Lung (tissue), 12 donors: ENCODE data around the gene TTLL3. TPM values are rescaled to one million over a fixed set of nuclear protein-coding genes. Genes with fewer than 3 reads are reported as not detected.
A peak's percentile ranks its signal among the peaks of the same experiment; 100 is the strongest.

Experiments
- ATAC-seq: fragments of 200-7000 bp; cut with Tn5 transposase; one replicate; pipeline ENCODE4 v1.9.1; 2020; ENCODE audit warnings: moderate number of reproducible peaks; ENCODE audit not compliant: insufficient read depth, low FRiP score
- DNase-seq, 3 donors: peaks; one replicate each; pipeline ENCODE4 v3.0.0-alpha.2; 2013 to 2017
- H3K27ac ChIP-seq, 2 donors: one replicate each; pipeline ENCODE4 v1.5.1; 2013; ENCODE audit warnings: mild to moderate bottlenecking in 2 of 2, moderate library complexity in 2 of 2, control low read depth in 1 of 2, inconsistent platforms in 1 of 2, low read depth in 1 of 2, low read length in 1 of 2
- H3K27me3 ChIP-seq, 3 donors: one replicate each; pipeline ENCODE4 v1.5.1; 2013; ENCODE audit warnings: low read length in 2 of 3; ENCODE audit not compliant: control insufficient read depth in 3 of 3, insufficient read depth in 3 of 3
- H3K36me3 ChIP-seq, 4 donors: one replicate each; pipeline ENCODE4 v1.5.1; 2013; ENCODE audit warnings: low read length in 4 of 4, mild to moderate bottlenecking in 1 of 4, moderate library complexity in 1 of 4; ENCODE audit not compliant: control insufficient read depth in 4 of 4, insufficient read depth in 4 of 4
- H3K4me1 ChIP-seq, 5 donors: one replicate each; pipeline ENCODE4 v1.5.1; 2013; ENCODE audit warnings: low read length in 5 of 5, mild to moderate bottlenecking in 2 of 5, moderate library complexity in 1 of 5; ENCODE audit not compliant: control insufficient read depth in 5 of 5, insufficient read depth in 5 of 5
- H3K4me3 ChIP-seq: one replicate; pipeline ENCODE4 v1.5.1; 2013; ENCODE audit warnings: mild to moderate bottlenecking, control low read depth, moderate library complexity
- H3K9ac ChIP-seq, 2 donors: one replicate each; pipeline ENCODE4 v1.5.1; 2013; ENCODE audit warnings: low read length in 2 of 2, control low read depth in 1 of 2; ENCODE audit not compliant: insufficient read depth in 1 of 2
- H3K9me3 ChIP-seq, 4 donors: one replicate each; pipeline ENCODE4 v1.5.1; 2013; ENCODE audit warnings: low read length in 3 of 4, mild to moderate bottlenecking in 1 of 4, moderate library complexity in 1 of 4; ENCODE audit not compliant: control insufficient read depth in 4 of 4, insufficient read depth in 3 of 4
- CTCF ChIP-seq: IDR thresholded peaks from 2 replicates; pipeline ENCODE4 v1.5.1; 2012; ENCODE audit warnings: mild to moderate bottlenecking; ENCODE audit errors: control extremely low read depth, extremely low read depth
- WGBS, 2 donors: extraction: QIAGEN DNeasy Blood & Tissue Kit; methylation state at CpG; one replicate each; pipeline ENCODE4 v1.1.7; 2013; 5-methylcytosine and 5-hydroxymethylcytosine counted together
- polyA plus RNA-seq, 2 donors: library from polyadenylated mRNA; stranded (reverse); fragments of 200-250 nt; gene quantifications; one replicate each; pipeline ENCODE4 v1.2.1, GENCODE V29; 2013
- total RNA-seq, 2 donors: library from RNA; depleted of rRNA in 1 of 2; stranded (reverse); fragments of >200 nt in 1 of 2; gene quantifications; one replicate each; pipeline ENCODE4 v1.2.1, GENCODE V29; 2014 to 2021
- donor health status: control.
- donor health status: control.
- donor health status: Bipolar disorder and iron deficiency.
- donor health status: healthy.
- donor health status: DM: yes; HTN: yes; CAD: no.

The TTLL3 gene
- total and polyA plus RNA-seq, 4 donors, result 28.4 to 82.3 (median 37.5) TPM

- ATAC-seq (no peak), DNase-seq (no peak)
- no peak overlapping the region for H3K4me3 ChIP-seq
- no peak for TF ChIP-seq CTCF
- H3K36me3 ChIP-seq, result peaks cover 0 to 11% (median 4%) of the 10 kb centered on the region in 4 donors
- no peaks in the 10 kb centered on the region for H3K27me3 ChIP-seq
- H3K9me3 ChIP-seq, result no peaks in the 10 kb centered on the region
- no peaks in the 10 kb centered on the region for H3K4me1 ChIP-seq
- 81 to 95% methylated on average over 6 to 7 of the region's 7 CpGs for WGBS, 2 donors
- no peak overlapping the region for H3K27ac ChIP-seq
- no peak overlapping the region for H3K9ac ChIP-seq
These were observed 8.7 kb downstream of the TTLL3 start for GRCh38 chr3:9818666-9819335.

DNA sequence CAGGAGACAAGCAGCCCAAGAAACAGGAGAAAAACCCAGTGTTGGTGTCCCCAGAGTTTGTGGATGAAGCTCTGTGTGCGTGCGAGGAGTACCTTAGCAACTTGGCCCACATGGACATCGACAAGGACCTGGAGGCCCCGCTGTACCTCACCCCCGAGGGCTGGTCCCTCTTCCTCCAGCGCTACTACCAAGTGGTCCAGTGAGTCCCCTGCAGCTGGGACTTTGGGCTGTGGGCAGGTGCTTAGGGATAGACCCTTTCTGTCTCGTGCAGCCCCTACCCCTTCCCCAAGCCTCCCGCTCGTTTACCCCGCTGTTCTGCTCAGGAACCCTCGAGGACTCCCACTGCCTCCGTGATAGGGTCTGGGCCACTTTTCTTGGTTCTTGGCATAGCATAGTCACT lies 10.5 kb downstream of the TTLL3 start:
- H3K4me1 ChIP-seq, result no peaks in the 10 kb centered on the region
- WGBS, 2 donors, result 88 to 92% methylated on average over 12 of the region's 12 CpGs
- no peak overlapping the region for H3K9ac ChIP-seq
- TF ChIP-seq CTCF, result no peak
- H3K36me3 ChIP-seq, result peaks cover 0 to 11% (median 4%) of the 10 kb centered on the region in 4 donors
- no peak overlapping the region for H3K4me3 ChIP-seq
- H3K27me3 ChIP-seq, result no peaks in the 10 kb centered on the region
- H3K9me3 ChIP-seq, result no peaks in the 10 kb centered on the region
- DNase-seq, result no peak
- no peak overlapping the region for H3K27ac ChIP-seq
- no peak for ATAC-seq

DNA sequence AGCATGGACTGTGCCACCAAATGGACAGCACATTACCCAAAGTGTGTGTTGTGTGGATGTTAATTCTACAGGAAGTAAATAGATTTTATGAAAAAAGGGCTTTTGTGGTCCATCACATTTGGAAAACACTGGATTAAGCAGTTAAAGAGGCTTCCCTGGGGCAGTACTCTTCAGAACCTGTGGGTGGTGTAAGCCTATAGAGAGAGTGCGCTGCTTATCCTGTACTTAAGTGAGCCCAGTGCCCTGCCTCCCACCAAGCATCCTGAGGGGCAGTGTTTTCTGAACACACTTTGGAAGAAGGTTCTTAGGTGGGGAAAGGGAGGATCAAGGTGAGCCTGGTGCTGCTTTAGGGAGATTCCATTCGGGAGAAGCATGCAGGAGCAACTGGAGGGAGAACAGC lies 10.9 kb downstream of the TTLL3 start:
- Histone ChIP-seq H3K9ac (no peak overlapping the region), H3K36me3 (peaks cover 0 to 11% (median 2%) of the 10 kb centered on the region in 4 donors), H3K9me3 (no peaks in the 10 kb centered on the region), H3K27ac (no peak overlapping the region), H3K4me1 (no peaks in the 10 kb centered on the region), H3K27me3 (no peaks in the 10 kb centered on the region), H3K4me3 (no peak overlapping the region)
- DNase-seq (peak in 1 of 3 donors; percentile 13), ATAC-seq (no peak)
- 78 to 80% methylated on average over 2 of the region's 2 CpGs for WGBS, 2 donors
- TF ChIP-seq CTCF, result no peak
